HG02642 (cell line): ENCODE measurements around the gene OR2W1.

Source experiments
- ATAC-seq: cut with Tn5 transposase; IDR thresholded peaks from one replicate; pipeline ENCODE4 v1.9.1; 2021; ENCODE audit warnings: mild to moderate bottlenecking; ENCODE audit not compliant: unreplicated experiment, poor library complexity

Gene OR2W1

DNA sequence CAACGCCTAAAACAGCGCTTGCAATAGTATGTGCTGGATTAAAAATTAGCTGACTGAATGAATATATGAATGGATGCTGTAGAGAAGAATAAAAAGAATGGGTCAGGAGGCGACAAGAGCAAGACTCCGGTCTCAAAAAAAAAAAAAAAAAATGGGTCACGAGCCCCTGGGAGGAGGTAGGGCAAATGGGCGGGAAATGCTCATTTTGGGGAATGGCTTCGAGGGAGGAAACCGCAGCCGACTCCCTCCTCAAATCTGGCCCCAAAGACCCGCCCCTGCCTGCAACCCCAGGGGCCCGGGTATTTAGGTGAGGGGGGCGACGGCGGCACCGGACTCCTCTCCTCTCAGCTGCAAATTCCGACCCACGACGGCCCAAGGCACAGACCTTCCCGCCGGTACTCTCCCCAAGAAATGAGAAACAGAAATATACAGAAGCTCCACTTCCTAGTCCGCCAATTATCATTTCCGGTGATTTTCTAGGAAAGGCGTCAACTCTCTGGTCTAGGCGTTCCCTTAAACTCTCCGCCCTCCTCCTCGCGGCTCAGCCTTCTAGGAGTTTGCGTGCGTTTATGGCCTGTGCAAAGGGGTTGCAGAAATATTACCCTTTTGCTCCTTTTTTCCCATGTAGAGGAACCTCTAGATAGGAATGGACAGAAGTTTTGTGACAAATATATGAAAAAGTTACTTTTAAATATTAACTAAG, 39.6 kb downstream of the OR2W1 start, which contains the start of gene ZNF311:
TSS of gene ZNF311 (minus strand) at position 133 of the 703 bp plus-strand sequence. CDS start 1,361 bp downstream, outside the sequence.
- no peak for ATAC-seq

GRCh38 chr6:28996844-28997510, 48.0 kb downstream of the OR2W1 start:
- ATAC-seq, result no peak

- ATAC-seq, result no peak
These were observed 49.8 kb downstream of the OR2W1 start for GRCh38 chr6:28995093-28995650.
